ENCODE measurements around the gene ACVR1B.

- TF ChIP-seq, protein P1, sequence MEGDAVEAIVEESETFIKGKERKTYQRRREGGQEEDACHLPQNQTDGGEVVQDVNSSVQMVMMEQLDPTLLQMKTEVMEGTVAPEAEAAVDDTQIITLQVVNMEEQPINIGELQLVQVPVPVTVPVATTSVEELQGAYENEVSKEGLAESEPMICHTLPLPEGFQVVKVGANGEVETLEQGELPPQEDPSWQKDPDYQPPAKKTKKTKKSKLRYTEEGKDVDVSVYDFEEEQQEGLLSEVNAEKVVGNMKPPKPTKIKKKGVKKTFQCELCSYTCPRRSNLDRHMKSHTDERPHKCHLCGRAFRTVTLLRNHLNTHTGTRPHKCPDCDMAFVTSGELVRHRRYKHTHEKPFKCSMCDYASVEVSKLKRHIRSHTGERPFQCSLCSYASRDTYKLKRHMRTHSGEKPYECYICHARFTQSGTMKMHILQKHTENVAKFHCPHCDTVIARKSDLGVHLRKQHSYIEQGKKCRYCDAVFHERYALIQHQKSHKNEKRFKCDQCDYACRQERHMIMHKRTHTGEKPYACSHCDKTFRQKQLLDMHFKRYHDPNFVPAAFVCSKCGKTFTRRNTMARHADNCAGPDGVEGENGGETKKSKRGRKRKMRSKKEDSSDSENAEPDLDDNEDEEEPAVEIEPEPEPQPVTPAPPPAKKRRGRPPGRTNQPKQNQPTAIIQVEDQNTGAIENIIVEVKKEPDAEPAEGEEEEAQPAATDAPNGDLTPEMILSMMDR (IDR thresholded peaks at IDR 0.05; ENCODE audit: low read depth, low read length), result no peak
- TF ChIP-seq POLR2A (IDR thresholded peaks at IDR 0.05; ENCODE audit: extremely low read depth, insufficient read length) (no peak), MYC (IDR thresholded peaks at IDR 0.05; ENCODE audit: low read depth, low read length) (no peak)
- TF ChIP-seq, protein P2, sequence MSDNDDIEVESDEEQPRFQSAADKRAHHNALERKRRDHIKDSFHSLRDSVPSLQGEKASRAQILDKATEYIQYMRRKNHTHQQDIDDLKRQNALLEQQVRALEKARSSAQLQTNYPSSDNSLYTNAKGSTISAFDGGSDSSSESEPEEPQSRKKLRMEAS (IDR thresholded peaks at IDR 0.05; ENCODE audit: low read depth, low read length), result no peak
Measured at GRCh38 chr12:51907083-51907855, 44.2 kb upstream of the ACVR1B start, which contains the start of gene ACVRL1.
